Inflammatory macrophage treated with lipopolysaccharide for 4 hours (primary cell): ENCODE data around the gene GHDC.

Experiments
- DNase-seq: peaks from one replicate; pipeline ENCODE4 v3.0.0-alpha.2; 2020

GHDC gene

GRCh38 chr17:42182927-42183734 lies 11.2 kb downstream of the GHDC start:
- peak; percentile 64 for DNase-seq

- no peak for DNase-seq
These were observed 12.5 kb downstream of the GHDC start for GRCh38 chr17:42181851-42182207.

GRCh38 chr17:42180922-42181850 lies 13.1 kb downstream of the GHDC start, which contains the start of gene KCNH4:
Gene KCNH4, minus strand, starts transcription at chr17:42181142. Its CDS starts 197 bp downstream, at chr17:42180945.
- DNase-seq = peak; percentile 96

GRCh38 chr17:42180411-42180921 lies 13.8 kb downstream of the GHDC start:
- no peak for DNase-seq

- no peak for DNase-seq
These were observed 14.3 kb downstream of the GHDC start for GRCh38 chr17:42179911-42180410.

- peak; percentile 31 for DNase-seq
These were observed 15.0 kb downstream of the GHDC start for GRCh38 chr17:42179335-42179734.

GRCh38 chr17:42178817-42179216 lies 15.5 kb downstream of the GHDC start:
- peak; percentile 83 for DNase-seq

- DNase-seq = no peak
These were observed 16.6 kb downstream of the GHDC start for GRCh38 chr17:42177684-42178083.

- DNase-seq = no peak
These were observed 20.0 kb downstream of the GHDC start for GRCh38 chr17:42174126-42174783.

GRCh38 chr17:42171831-42172230 lies 22.5 kb downstream of the GHDC start:
- no peak for DNase-seq

- DNase-seq = no peak
These were observed 24.9 kb downstream of the GHDC start for GRCh38 chr17:42169351-42169750.

GRCh38 chr17:42167807-42168206 lies 26.5 kb downstream of the GHDC start:
- peak; percentile 58 for DNase-seq

- DNase-seq = no peak
These were observed 28.0 kb downstream of the GHDC start for GRCh38 chr17:42166196-42166763.

GRCh38 chr17:42165751-42166150 lies 28.5 kb downstream of the GHDC start:
- no peak for DNase-seq

GRCh38 chr17:42163696-42164407 lies 30.4 kb downstream of the GHDC start:
- DNase-seq = no peak

- DNase-seq = peak; percentile 31
These were observed 31.2 kb downstream of the GHDC start for GRCh38 chr17:42163113-42163512.

- no peak for DNase-seq
These were observed 33.8 kb downstream of the GHDC start for GRCh38 chr17:42160531-42160910.

GRCh38 chr17:42159796-42160530 lies 34.3 kb downstream of the GHDC start:
- no peak for DNase-seq

- no peak for DNase-seq
These were observed 38.7 kb downstream of the GHDC start for GRCh38 chr17:42155614-42156045.

GRCh38 chr17:42153919-42154742 lies 40.2 kb downstream of the GHDC start:
- DNase-seq = peak; percentile 44
